Right hindlimb (tissue), 1 donor: Measurements from ENCODE around the gene WASL.
"Not testable (repeated sequence)": the region's sequence is repeated elsewhere in the genome, so short reads cannot be mapped to it uniquely, and the experiment has no call there.

Experiments used
- DNase-seq: peaks from one replicate; pipeline ENCODE4 v3.0.0-alpha.2; 2018

Gene WASL

GRCh38 chr7:123656544-123657303 is 92.1 kb downstream of the WASL start:
- no peak for DNase-seq

GRCh38 chr7:123655614-123656013 is 93.2 kb downstream of the WASL start, which contains the start of gene LMOD2:
Gene LMOD2 (plus strand): TSS chr7:123655866. CDS start chr7:123655964, 98 bp downstream.
- peak; percentile 39 for DNase-seq

GRCh38 chr7:123653162-123653561 is 95.6 kb downstream of the WASL start:
- no peak for DNase-seq

- DNase-seq, result no peak
These were observed 96.4 kb downstream of the WASL start for GRCh38 chr7:123652406-123652805.

- no peak for DNase-seq
These were observed 98.2 kb downstream of the WASL start for GRCh38 chr7:123650595-123650994.

- no peak for DNase-seq
These were observed 98.8 kb downstream of the WASL start for GRCh38 chr7:123649964-123650363.

- no peak for DNase-seq
These were observed 101.6 kb downstream of the WASL start for GRCh38 chr7:123647106-123647730.

GRCh38 chr7:123645516-123645915 is 103.3 kb downstream of the WASL start:
- DNase-seq, result no peak

- DNase-seq, result no peak
These were observed 105.0 kb downstream of the WASL start for GRCh38 chr7:123643495-123644441.

- DNase-seq, result no peak
These were observed 106.9 kb downstream of the WASL start for GRCh38 chr7:123641901-123642300.

GRCh38 chr7:123640583-123640982 is 108.2 kb downstream of the WASL start:
- no peak for DNase-seq

GRCh38 chr7:123639631-123640030 is 109.2 kb downstream of the WASL start:
- DNase-seq, result no peak

- no peak for DNase-seq
These were observed 110.9 kb downstream of the WASL start for GRCh38 chr7:123637878-123638277.

- no peak for DNase-seq
These were observed 111.6 kb downstream of the WASL start for GRCh38 chr7:123637203-123637602.

GRCh38 chr7:123635551-123636359 is 113.0 kb downstream of the WASL start:
- DNase-seq, result no peak

GRCh38 chr7:123634011-123634573 is 114.7 kb downstream of the WASL start:
- not testable (repeated sequence) for DNase-seq

- no peak for DNase-seq
These were observed 115.2 kb downstream of the WASL start for GRCh38 chr7:123633553-123633952.

- no peak for DNase-seq
These were observed 116.0 kb downstream of the WASL start for GRCh38 chr7:123632808-123633207.
